Activated CD8-positive, alpha-beta T cell treated with anti-CD3 and anti-CD28 coated beads, Interleukin-2, amount 10 ng/mL, durations not matched to agents 7 days and 5 days (primary cell): ENCODE results near the gene GPR34. TPM values are rescaled to one million over a fixed set of nuclear protein-coding genes. Genes with fewer than 3 reads are reported as not detected.
"Not testable (repeated sequence)": the region's sequence is repeated elsewhere in the genome, so short reads cannot be mapped to it uniquely, and the experiment has no call there.

Experiments used
- ATAC-seq: fragments of 150-1000 bp; cut with Tn5 transposase; one replicate; pipeline ENCODE4 v1.10.0; 2021; ENCODE audit warnings: moderate library complexity
- CTCF ChIA-PET: fragments of 350-600 bp; sonication (Branson Sonifier 250); formaldehyde crosslinking; loops from one replicate; lab custom pipeline; 2021; ENCODE audit warnings: antibody characterized with exemption; lab: Charles Lee
- POLR2A ChIA-PET: fragments of 350-600 bp; sonication (Branson Sonifier 250); formaldehyde crosslinking; loops from one replicate; lab custom pipeline; 2021; ENCODE audit warnings: antibody characterized with exemption; lab: Charles Lee
- DNase-seq: peaks from one replicate; pipeline ENCODE4 v3.0.0-alpha.2; 2020
- H3K27ac Mint-ChIP-seq: one replicate; pipeline ENCODE4 v1.8.0; 2021; ENCODE audit warnings: mild to moderate bottlenecking, mixed read lengths
- H3K27me3 Mint-ChIP-seq: one replicate; pipeline ENCODE4 v1.8.0; 2021; ENCODE audit warnings: low read depth, mixed read lengths
- H3K36me3 Mint-ChIP-seq: one replicate; pipeline ENCODE4 v1.8.0; 2021; ENCODE audit warnings: low read depth, mixed read lengths
- H3K4me1 Mint-ChIP-seq: one replicate; pipeline ENCODE4 v1.8.0; 2021; ENCODE audit warnings: low read depth, mixed read lengths
- H3K4me3 Mint-ChIP-seq: one replicate; pipeline ENCODE4 v1.8.0; 2021; ENCODE audit warnings: mild to moderate bottlenecking, mixed read lengths
- H3K9me3 Mint-ChIP-seq: one replicate; pipeline ENCODE4 v1.8.0; 2022; ENCODE audit warnings: mixed read lengths; ENCODE audit not compliant: insufficient read depth
- total RNA-seq, 2 experiments: library from RNA; stranded (reverse); gene quantifications; one replicate each; pipeline ENCODE4 v1.2.3, GENCODE V29; 2021

GPR34 gene
- total RNA-seq, 2 experiments from 2014 or later = 1.1 to 1.3 TPM

- DNase-seq (no peak), ATAC-seq (no peak)
- H3K27ac Mint-ChIP-seq = no peak overlapping the region
- no peak overlapping the region for H3K4me3 Mint-ChIP-seq
- H3K9me3 Mint-ChIP-seq = no peaks in the 10 kb centered on the region
- peaks cover 40% of the 10 kb centered on the region for H3K4me1 Mint-ChIP-seq
- POLR2A ChIA-PET = interaction anchor here (0.6 kb wide), 1 partner anchor 1017 kb away, joined by 5 read pairs; no protein-coding TSS in a partner anchor
- H3K27me3 Mint-ChIP-seq = no peaks in the 10 kb centered on the region
- CTCF ChIA-PET = no interaction called here
- H3K36me3 Mint-ChIP-seq = peaks cover 19% of the 10 kb centered on the region
Observed at GRCh38 chrX:41703574-41704029, 14.8 kb downstream of the GPR34 start.

- CTCF ChIA-PET = no interaction called here
Observed at GRCh38 chrX:41705042-41705441, 16.3 kb downstream of the GPR34 start.

GRCh38 chrX:41705680-41706374, 17.1 kb downstream of the GPR34 start:
- peaks cover 49% of the 10 kb centered on the region for H3K4me1 Mint-ChIP-seq

More at GRCh38 chrX:41705042-41705441, 16.3 kb downstream of the GPR34 start:
- H3K36me3 Mint-ChIP-seq = peaks cover 19% of the 10 kb centered on the region
- DNase-seq = no peak
- no peak for ATAC-seq
- peaks cover 46% of the 10 kb centered on the region for H3K4me1 Mint-ChIP-seq
- peak overlapping the region; percentile 78 for H3K27ac Mint-ChIP-seq
- H3K4me3 Mint-ChIP-seq = peak overlapping the region; percentile 22
- H3K27me3 Mint-ChIP-seq = no peaks in the 10 kb centered on the region
- POLR2A ChIA-PET = no interaction called here
- H3K9me3 Mint-ChIP-seq = no peaks in the 10 kb centered on the region

GRCh38 chrX:41707218-41707617, 18.4 kb downstream of the GPR34 start:
- peaks cover 57% of the 10 kb centered on the region for H3K4me1 Mint-ChIP-seq

More at GRCh38 chrX:41705680-41706374, 17.1 kb downstream of the GPR34 start:
- ATAC-seq (peak; percentile 60), DNase-seq (no peak)
- CTCF ChIA-PET = interaction anchor here (0.6 to 1.4 kb wide), 4 partner anchors 13 to 40 kb away, joined by 3 to 4 read pairs (median 3); no protein-coding TSS in a partner anchor
- Mint-ChIP-seq H3K27me3 (no peaks in the 10 kb centered on the region), H3K27ac (peak overlapping the region; percentile 94), H3K4me3 (peak overlapping the region; percentile 53), H3K9me3 (no peaks in the 10 kb centered on the region), H3K36me3 (peaks cover 19% of the 10 kb centered on the region)
- POLR2A ChIA-PET = no interaction called here

GRCh38 chrX:41708486-41708885, 19.7 kb downstream of the GPR34 start:
- POLR2A ChIA-PET = no interaction called here
- no peaks in the 10 kb centered on the region for H3K9me3 Mint-ChIP-seq
- H3K4me1 Mint-ChIP-seq = peaks cover 58% of the 10 kb centered on the region
- CTCF ChIA-PET = interaction anchor here (1.2 to 1.5 kb wide), 3 partner anchors 9 to 17 kb away, joined by 4 to 6 read pairs (median 5); no protein-coding TSS in a partner anchor
- H3K27ac Mint-ChIP-seq = no peak overlapping the region
- ATAC-seq (no peak), DNase-seq (no peak)
- no peak overlapping the region for H3K4me3 Mint-ChIP-seq
- H3K36me3 Mint-ChIP-seq = peaks cover 17% of the 10 kb centered on the region
- no peaks in the 10 kb centered on the region for H3K27me3 Mint-ChIP-seq

More at GRCh38 chrX:41707218-41707617, 18.4 kb downstream of the GPR34 start:
- Mint-ChIP-seq H3K9me3 (no peaks in the 10 kb centered on the region), H3K27ac (no peak overlapping the region), H3K27me3 (no peaks in the 10 kb centered on the region), H3K36me3 (peaks cover 13% of the 10 kb centered on the region), H3K4me3 (no peak overlapping the region)
- DNase-seq (no peak), ATAC-seq (no peak)
- POLR2A ChIA-PET = no interaction called here
- CTCF ChIA-PET = interaction anchor here (1.2 to 1.4 kb wide), 3 partner anchors 14 to 53 kb away, joined by 3 to 5 read pairs (median 3); no protein-coding TSS in a partner anchor

GRCh38 chrX:41711021-41711667, 22.4 kb downstream of the GPR34 start:
- DNase-seq (no peak), ATAC-seq (no peak)
- Mint-ChIP-seq H3K4me3 (no peak overlapping the region), H3K4me1 (peaks cover 34% of the 10 kb centered on the region), H3K27ac (no peak overlapping the region), H3K36me3 (peaks cover 19% of the 10 kb centered on the region), H3K27me3 (no peaks in the 10 kb centered on the region), H3K9me3 (no peaks in the 10 kb centered on the region)
- ChIA-PET CTCF (no interaction called here), POLR2A (no interaction called here)

GRCh38 chrX:41716222-41716621, 27.4 kb downstream of the GPR34 start:
- ATAC-seq (no peak), DNase-seq (no peak)
- no peak overlapping the region for H3K27ac Mint-ChIP-seq
- H3K9me3 Mint-ChIP-seq = peaks cover 4% of the 10 kb centered on the region
- H3K27me3 Mint-ChIP-seq = no peaks in the 10 kb centered on the region
- ChIA-PET POLR2A (interaction anchor here (0.6 kb wide), 1 partner anchor 50 kb away, joined by 3 read pairs; no protein-coding TSS in a partner anchor), CTCF (no interaction called here)
- peaks cover 39% of the 10 kb centered on the region for H3K4me1 Mint-ChIP-seq
- peaks cover 54% of the 10 kb centered on the region for H3K36me3 Mint-ChIP-seq
- H3K4me3 Mint-ChIP-seq = no peak overlapping the region

GRCh38 chrX:41716767-41717473, 28.1 kb downstream of the GPR34 start:
- DNase-seq = no peak
- Mint-ChIP-seq H3K36me3 (peaks cover 60% of the 10 kb centered on the region), H3K27ac (no peak overlapping the region)

GRCh38 chrX:41718481-41719235, 29.9 kb downstream of the GPR34 start:
- POLR2A ChIA-PET = no interaction called here
- H3K27me3 Mint-ChIP-seq = no peaks in the 10 kb centered on the region
- H3K27ac Mint-ChIP-seq = peak overlapping the region; percentile 88
- ATAC-seq = no peak
- peaks cover 4% of the 10 kb centered on the region for H3K9me3 Mint-ChIP-seq
- peaks cover 65% of the 10 kb centered on the region for H3K36me3 Mint-ChIP-seq
- no peak for DNase-seq
- H3K4me3 Mint-ChIP-seq = peak overlapping the region; percentile 36
- CTCF ChIA-PET = interaction anchor here (1.1 to 1.7 kb wide), 3 partner anchors 10 to 27 kb away, joined by 3 to 6 read pairs (median 3); no protein-coding TSS in a partner anchor
- H3K4me1 Mint-ChIP-seq = peaks cover 54% of the 10 kb centered on the region

More at GRCh38 chrX:41716767-41717473, 28.1 kb downstream of the GPR34 start:
- peaks cover 4% of the 10 kb centered on the region for H3K9me3 Mint-ChIP-seq
- H3K4me3 Mint-ChIP-seq = no peak overlapping the region
- no peaks in the 10 kb centered on the region for H3K27me3 Mint-ChIP-seq
- ChIA-PET POLR2A (interaction anchor here (0.6 kb wide), 1 partner anchor 50 kb away, joined by 3 read pairs; no protein-coding TSS in a partner anchor), CTCF (interaction anchor here (1.7 kb wide), 1 partner anchor 9 kb away, joined by 6 read pairs; no protein-coding TSS in a partner anchor)
- H3K4me1 Mint-ChIP-seq = peaks cover 41% of the 10 kb centered on the region
- no peak for ATAC-seq

- CTCF ChIA-PET = interaction anchor here (0.8 to 1.6 kb wide), 4 partner anchors 12 to 163 kb away, joined by 3 to 4 read pairs (median 4); no protein-coding TSS in a partner anchor
Observed at GRCh38 chrX:41719610-41720009, 30.8 kb downstream of the GPR34 start.

More at GRCh38 chrX:41719610-41720009, 30.8 kb downstream of the GPR34 start:
- Mint-ChIP-seq H3K36me3 (peaks cover 62% of the 10 kb centered on the region), H3K4me3 (peak overlapping the region; percentile 36), H3K4me1 (peaks cover 58% of the 10 kb centered on the region), H3K27ac (peak overlapping the region; percentile 88)
- not testable (repeated sequence) for H3K9me3 Mint-ChIP-seq, DNase-seq, H3K27me3 Mint-ChIP-seq, ATAC-seq
- POLR2A ChIA-PET = interaction anchor here (0.6 to 1.0 kb wide), 2 partner anchors 25 to 1698 kb away, joined by 3 to 4 read pairs; no protein-coding TSS in a partner anchor
